GM12878 (cell line): ENCODE data around the gene GRIK4. TPM values are rescaled to one million over a fixed set of nuclear protein-coding genes. Genes with fewer than 3 reads are reported as not detected.
A peak's percentile ranks its signal among the peaks of the same experiment; 100 is the strongest.

Experiments
- ATAC-seq: fragments of 200-7000 bp; cut with Tn5 transposase; 3 replicates; pipeline ENCODE4 v1.9.1; 2020; ENCODE audit warnings: mild to moderate bottlenecking, moderate library complexity
- BruUV-seq: library from RNA; stranded (reverse); fragments of 400-500 nt; replicated peaks from 2 replicates; lab custom pipeline; 2021; lab: Mats Ljungman, UMichigan
- CTCF ChIA-PET: fragments of 300-600 bp; sonication (Branson Sonifier 250); formaldehyde crosslinking; extraction: SDS; loops from one replicate; lab custom pipeline; 2021; ENCODE audit warnings: inconsistent platforms; lab: Yijun Ruan, JAX
- POLR2A ChIA-PET: fragments of 350-600 bp; formaldehyde crosslinking; extraction: SDS; loops from one replicate; lab custom pipeline; 2021; ENCODE audit warnings: inconsistent platforms; lab: Charles Lee
- RAD21 ChIA-PET: fragments of 300-600 bp; sonication (Branson Sonifier 250); formaldehyde crosslinking; loops from one replicate; lab custom pipeline; 2023; ENCODE audit warnings: antibody characterized with exemption; ENCODE audit not compliant: unreplicated experiment; lab: Charles Lee
- SMC1A ChIA-PET: fragments of 300-600 bp; sonication (Branson Sonifier 250); formaldehyde crosslinking; loops from one replicate; lab custom pipeline; 2023; ENCODE audit not compliant: unreplicated experiment, uncharacterized antibody; lab: Charles Lee
- DNase-seq: peaks from one replicate; pipeline ENCODE4 v3.0.0-alpha.2; 2011; ENCODE audit warnings: low read depth, low spot score
- FAIRE-seq: peaks from 3 replicates; lab custom pipeline; 2011; peaks lifted over from hg19 to GRCh38; lab: Jason Lieb, UNC
- H2AFZ ChIP-seq: 2 replicates; pipeline ENCODE4 v1.6.0; 2011; ENCODE audit warnings: low read depth, low read length, control low read depth; ENCODE audit not compliant: control insufficient read depth
- H3K27ac ChIP-seq: 2 replicates; pipeline ENCODE4 v1.5.1; 2011; ENCODE audit warnings: control low read depth; ENCODE audit not compliant: control insufficient read depth, insufficient read depth
- H3K27me3 ChIP-seq, 2 experiments: replicated peaks in 1 of 2; 2 replicates each; pipeline versions ENCODE4 v1.6.0 to v1.6.1; 2011; ENCODE audit warnings: low read length in 1 of 2; ENCODE audit not compliant: control insufficient read depth in 2 of 2, insufficient read depth in 2 of 2
- H3K36me3 ChIP-seq, 2 experiments: 2 replicates each; pipeline ENCODE4 v1.5.1; 2011; ENCODE audit warnings: low read length in 1 of 2; ENCODE audit not compliant: control insufficient read depth in 2 of 2, insufficient read depth in 2 of 2
- H3K4me1 ChIP-seq: 2 replicates; pipeline ENCODE4 v1.6.1; 2011; ENCODE audit warnings: mild to moderate bottlenecking, low read length, moderate library complexity, mixed read lengths; ENCODE audit not compliant: control insufficient read depth, insufficient read depth
- H3K4me2 ChIP-seq: 2 replicates; pipeline ENCODE4 v1.6.0; 2011; ENCODE audit warnings: control low read depth; ENCODE audit not compliant: control insufficient read depth, insufficient read depth
- H3K4me3 ChIP-seq: fragments of 200-600 bp; sonication (generic); 2 replicates; pipeline ENCODE4 v1.5.1; 2016
- H3K79me2 ChIP-seq: 2 replicates; pipeline ENCODE4 v1.6.0; 2011; ENCODE audit warnings: low read length; ENCODE audit not compliant: control insufficient read depth, insufficient read depth
- H3K9ac ChIP-seq: 2 replicates; pipeline ENCODE4 v1.8.0; 2011; ENCODE audit warnings: low read length, control low read depth, mixed read lengths; ENCODE audit not compliant: control insufficient read depth, insufficient read depth
- H3K9me3 ChIP-seq: replicated peaks from 3 replicates; pipeline ENCODE4 v1.5.1; 2011; ENCODE audit warnings: mild to moderate bottlenecking, low read length; ENCODE audit not compliant: control insufficient read depth, insufficient read depth
- H4K20me1 ChIP-seq: 2 replicates; pipeline ENCODE4 v1.6.0; 2011; ENCODE audit not compliant: control insufficient read depth, insufficient read depth
- CREM ChIP-seq: IDR thresholded peaks from 2 replicates; pipeline ENCODE4 v1.6.1; 2014; ENCODE audit warnings: antibody characterized with exemption, low read depth
- HCFC1 ChIP-seq: fragments of 150-350 bp; IDR thresholded peaks from 2 replicates; pipeline ENCODE4 v1.6.1; 2014; ENCODE audit warnings: low read length
- SKIL ChIP-seq: fragments of 450-650 bp; IDR thresholded peaks from 2 replicates; pipeline ENCODE4 v1.6.1; 2017; ENCODE audit warnings: mild to moderate bottlenecking, low read depth, inconsistent platforms; ENCODE audit not compliant: poor library complexity, severe bottlenecking
- ZNF24 ChIP-seq: fragments of 450-650 bp; IDR thresholded peaks from 2 replicates; pipeline ENCODE4 v1.6.1; 2017; ENCODE audit warnings: antibody characterized with exemption, mild to moderate bottlenecking
- ZNF384 ChIP-seq: IDR thresholded peaks from 2 replicates; pipeline ENCODE4 v1.6.1; 2012; ENCODE audit warnings: low read depth, mild to moderate bottlenecking, low read length, improper control_type of control experiment, borderline replicate concordance
- WGBS: methylation state at CpG from one replicate; pipeline ENCODE4 v1.1.6; 2016; ENCODE audit warnings: low lambda C conversion rate; ENCODE audit not compliant: insufficient replicate concordance, insufficient coverage; ENCODE audit errors: missing lambda C conversion rate; 5-methylcytosine and 5-hydroxymethylcytosine counted together
- in situ Hi-C: fragments of 300-500 bp; cut with MboI; formaldehyde crosslinking; loops from 9 replicates; pipeline ENCODE4 v1.14.3; 2018; ENCODE audit warnings: mixed read lengths
- intact Hi-C: fragments of 100-400 bp; cut with micrococcal nuclease; formaldehyde crosslinking; loops from one replicate; pipeline ENCODE4 v1.14.2; 2022; ENCODE audit not compliant: unreplicated experiment
- polyA plus RNA-seq, 11 experiments: library from polyadenylated mRNA; depleted of rRNA in 4 of 11; unstranded in 6 of 11; stranded (reverse) in 5 of 11; fragments of >200 nt; fragmentation: Nextera tagmentation in 4 of 11; fragmentation: Illumina TruSeq in 1 of 11; extraction: Ambion mirVana in 4 of 11; extraction: Trizol in 1 of 11; gene quantifications; 1 replicate in 1 of 11; 2 replicates in 10 of 11; pipeline versions ENCODE4 v1.2.1 to v1.2.3, GENCODE V29; 2011 to 2016; ENCODE audit warnings: inconsistent platforms in 2 of 11, missing spikeins in 2 of 11, low read depth in 1 of 11
- total RNA-seq, 4 experiments: library from RNA; depleted of rRNA in 3 of 4; stranded (reverse); fragments of >200 nt in 3 of 4; fragmentation: Illumina TruSeq in 1 of 4; extraction: Trizol in 1 of 4; gene quantifications; 2 replicates each; pipeline versions ENCODE4 v1.2.1 to v1.2.3, GENCODE V29; 2013 to 2021

Gene GRIK4
- total and polyA plus RNA-seq, 10 of the 15 experiments (the other 5 are each of a cell fraction or from before 2014, with no cell fraction given): 0.33 to 3.6 (median 0.72) TPM

DNA sequence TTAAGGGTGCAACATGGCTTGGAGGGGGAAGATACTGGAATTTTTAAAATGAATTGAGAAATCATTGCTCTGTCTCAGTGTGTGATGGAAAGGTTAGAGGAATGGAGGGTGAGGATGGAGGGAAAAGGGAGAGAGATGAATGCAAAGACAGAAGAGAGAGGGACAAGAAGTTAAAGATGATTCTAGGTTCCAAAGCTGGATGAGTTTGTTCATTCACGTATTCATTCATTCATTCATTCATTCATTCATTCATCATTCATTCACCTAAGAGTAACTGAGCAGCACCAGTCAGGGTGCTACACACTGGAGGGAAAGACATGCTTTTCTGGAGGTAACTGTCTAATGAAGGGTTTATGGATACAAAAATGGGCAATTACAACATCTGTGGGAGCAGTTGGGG lies 209.2 kb downstream of the GRIK4 start:
- BruUV-seq: no TSS peak
- ChIA-PET SMC1A (interaction anchor here (1.0 to 2.5 kb wide), 7 partner anchors 10 to 202 kb away, joined by 3 to 7 read pairs (median 5); no protein-coding TSS in a partner anchor), POLR2A (no interaction called here), CTCF (interaction anchor here (1.1 to 2.9 kb wide), 2 partner anchors 35 to 82 kb away, joined by 4 to 20 read pairs; no protein-coding TSS in a partner anchor), RAD21 (no interaction called here)
- H2AFZ ChIP-seq: no peak overlapping the region
- H4K20me1 ChIP-seq: no peaks in the 10 kb centered on the region
- DNase-seq: no peak
- H3K36me3 ChIP-seq: no peaks in the 10 kb centered on the region
- FAIRE-seq: no peak
- no peaks in the 10 kb centered on the region for H3K79me2 ChIP-seq
- H3K4me2 ChIP-seq: no peak overlapping the region
- intact Hi-C loops: no loop called here
- WGBS: 7% methylated on average over 1 of the region's 1 CpG
- no peak overlapping the region for H3K9ac ChIP-seq
- H3K27ac ChIP-seq: no peak overlapping the region
- in situ Hi-C loops: no loop called here
- H3K27me3 ChIP-seq: no peaks in the 10 kb centered on the region
- TF ChIP-seq ZNF24 (peak; percentile 81), HCFC1 (no peak)
- H3K4me3 ChIP-seq: no peak overlapping the region
- no peaks in the 10 kb centered on the region for H3K4me1 ChIP-seq
- H3K9me3 ChIP-seq: no peaks in the 10 kb centered on the region; the same call in 2 of the 3 replicates
- ATAC-seq: no peak

DNA sequence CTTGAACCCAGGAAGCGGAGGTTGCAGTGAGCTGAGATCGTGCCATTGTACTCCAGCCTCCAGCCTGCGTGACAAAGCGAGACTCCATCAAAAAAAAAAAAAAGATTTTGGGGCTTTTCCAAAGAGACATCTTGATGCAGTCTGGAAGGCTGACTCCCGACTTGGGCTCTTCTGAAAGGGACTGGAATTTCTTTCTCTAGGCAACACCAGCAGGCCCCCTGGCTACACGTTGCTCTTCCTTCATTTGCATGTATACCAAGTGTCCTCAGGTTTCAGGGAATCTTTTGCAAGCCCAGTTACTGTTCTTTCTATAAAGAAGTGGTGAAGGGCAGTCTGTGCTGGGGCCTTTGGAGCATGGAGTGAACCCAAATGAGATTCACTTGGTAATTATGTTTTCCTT lies 211.0 kb downstream of the GRIK4 start:
- no peak overlapping the region for H3K4me3 ChIP-seq
- in situ Hi-C loops (no loop called here), intact Hi-C loops (no loop called here)
- no peaks in the 10 kb centered on the region for H4K20me1 ChIP-seq
- no peak for ATAC-seq
- no peaks in the 10 kb centered on the region for H3K27me3 ChIP-seq
- H3K9me3 ChIP-seq: no peaks in the 10 kb centered on the region; the same call in 1 of the 3 replicates
- BruUV-seq: no TSS peak
- RAD21 ChIA-PET: no interaction called here
- no peak overlapping the region for H3K4me2 ChIP-seq
- TF ChIP-seq ZNF384: no peak
- TF ChIP-seq CREM: no peak
- no peak for TF ChIP-seq SKIL
- CTCF ChIA-PET: no interaction called here
- no peak overlapping the region for H2AFZ ChIP-seq
- no peak for DNase-seq
- no peaks in the 10 kb centered on the region for H3K4me1 ChIP-seq
- no peaks in the 10 kb centered on the region; a peak in 1 of 4 replicates for H3K36me3 ChIP-seq
- POLR2A ChIA-PET: no interaction called here
- SMC1A ChIA-PET: no interaction called here
- WGBS: 48% methylated on average over 6 of the region's 6 CpGs
- H3K9ac ChIP-seq: no peak overlapping the region
- H3K79me2 ChIP-seq: no peaks in the 10 kb centered on the region
- no peak overlapping the region for H3K27ac ChIP-seq
- no peak for FAIRE-seq
